ENCODE results near the gene TTC4.

- TF ChIP-seq POLR2AphosphoS5 (IDR thresholded peaks at IDR 0.05; ENCODE audit: borderline replicate concordance, low read depth, low read length) (no peak), EZH2 (IDR thresholded peaks at IDR 0.05) (no peak), FOXP2 (optimal IDR thresholded peaks at IDR 0.05; ENCODE audit: control extremely low read depth, extremely low read length, insufficient read depth) (no peak)
Observed at GRCh38 chr1:54791880-54792522, 76.3 kb downstream of the TTC4 start.
